Gastroesophageal sphincter (tissue), 4 donors: ENCODE measurements around the gene VANGL1. TPM values are rescaled to one million over a fixed set of nuclear protein-coding genes. Genes with fewer than 3 reads are reported as not detected.

Experiments
- ATAC-seq: fragments of 150-250 bp; one replicate; pipeline ENCODE4 v1.9.1; 2016; ENCODE audit warnings: mild to moderate bottlenecking, moderate library complexity
- H3K27ac ChIP-seq, 4 donors: fragments of 200-600 bp; sonication (generic) in 3 of 4; 1 replicate in 3 of 4; 2 replicates in 1 of 4; pipeline ENCODE4 v1.5.1; 2016 to 2019
- H3K27me3 ChIP-seq: fragments of 200-600 bp; sonication (generic); one replicate; pipeline ENCODE4 v1.5.1; 2019
- H3K36me3 ChIP-seq, 2 donors: fragments of 200-600 bp; sonication (generic); one replicate each; pipeline ENCODE4 v1.5.1; 2019; ENCODE audit warnings: control low read depth in 1 of 2
- H3K4me1 ChIP-seq, 3 donors: fragments of 200-600 bp; sonication (generic); 1 replicate in 2 of 3; 2 replicates in 1 of 3; pipeline ENCODE4 v1.5.1; 2016 to 2019; ENCODE audit warnings: control low read depth in 2 of 3
- H3K4me3 ChIP-seq, 2 donors: fragments of 200-600 bp; sonication (generic); one replicate each; pipeline ENCODE4 v1.5.1; 2019; ENCODE audit warnings: mild to moderate bottlenecking in 1 of 2, moderate library complexity in 1 of 2
- H3K9me3 ChIP-seq, 3 donors: fragments of 200-600 bp; sonication (generic); one replicate each; pipeline ENCODE4 v1.5.1; 2017 to 2019; ENCODE audit warnings: control low read depth in 2 of 3
- EP300 ChIP-seq: sonication (generic); formaldehyde crosslinking; IDR thresholded peaks from one replicate; pipeline ENCODE4 v1.6.1; 2017; ENCODE audit warnings: antibody characterized with exemption, mild to moderate bottlenecking
- POLR2A ChIP-seq, 2 donors: fragments of 450-650 bp; IDR thresholded peaks; one replicate each; pipeline ENCODE4 v1.6.1; 2017; ENCODE audit warnings: antibody characterized with exemption in 2 of 2, mild to moderate bottlenecking in 2 of 2, moderate library complexity in 1 of 2
- POLR2AphosphoS5 ChIP-seq: sonication (generic); formaldehyde crosslinking; IDR thresholded peaks from one replicate; pipeline ENCODE4 v1.6.1; 2017; ENCODE audit warnings: antibody characterized with exemption
- WGBS, 2 donors: methylation state at CpG; one replicate each; pipeline ENCODE4 v1.1.5; 2018; ENCODE audit warnings: low coverage in 1 of 2; 5-methylcytosine and 5-hydroxymethylcytosine counted together
- total RNA-seq, 4 donors: library from RNA; depleted of rRNA; stranded (reverse); fragments of >200 nt; gene quantifications; one replicate each; pipeline ENCODE4 v1.1.0, GENCODE V29; 2016
- TF ChIP-seq, protein P1 (sequence below), 4 experiments: fragments of 200-600 bp in 2 of 4; fragments of 450-650 bp in 2 of 4; sonication (generic) in 1 of 4; IDR thresholded peaks; one replicate each; pipeline ENCODE4 v1.5.1; 2017 to 2019; ENCODE audit warnings: antibody characterized with exemption in 4 of 4, mild to moderate bottlenecking in 2 of 4, moderate library complexity in 2 of 4

VANGL1 gene
- total RNA-seq, 4 donors from 2014 or later: 9.7 to 18.2 (median 12.7) TPM

- WGBS, 2 donors: 30 to 65% methylated on average over 2 to 3 of the region's 3 CpGs
- ATAC-seq: no peak
- no peaks in the 10 kb centered on the region for H3K4me1 ChIP-seq
- H3K4me3 ChIP-seq: no peak overlapping the region
- no peak overlapping the region for H3K27ac ChIP-seq
- no peaks in the 10 kb centered on the region for H3K9me3 ChIP-seq
- TF ChIP-seq, protein P1, sequence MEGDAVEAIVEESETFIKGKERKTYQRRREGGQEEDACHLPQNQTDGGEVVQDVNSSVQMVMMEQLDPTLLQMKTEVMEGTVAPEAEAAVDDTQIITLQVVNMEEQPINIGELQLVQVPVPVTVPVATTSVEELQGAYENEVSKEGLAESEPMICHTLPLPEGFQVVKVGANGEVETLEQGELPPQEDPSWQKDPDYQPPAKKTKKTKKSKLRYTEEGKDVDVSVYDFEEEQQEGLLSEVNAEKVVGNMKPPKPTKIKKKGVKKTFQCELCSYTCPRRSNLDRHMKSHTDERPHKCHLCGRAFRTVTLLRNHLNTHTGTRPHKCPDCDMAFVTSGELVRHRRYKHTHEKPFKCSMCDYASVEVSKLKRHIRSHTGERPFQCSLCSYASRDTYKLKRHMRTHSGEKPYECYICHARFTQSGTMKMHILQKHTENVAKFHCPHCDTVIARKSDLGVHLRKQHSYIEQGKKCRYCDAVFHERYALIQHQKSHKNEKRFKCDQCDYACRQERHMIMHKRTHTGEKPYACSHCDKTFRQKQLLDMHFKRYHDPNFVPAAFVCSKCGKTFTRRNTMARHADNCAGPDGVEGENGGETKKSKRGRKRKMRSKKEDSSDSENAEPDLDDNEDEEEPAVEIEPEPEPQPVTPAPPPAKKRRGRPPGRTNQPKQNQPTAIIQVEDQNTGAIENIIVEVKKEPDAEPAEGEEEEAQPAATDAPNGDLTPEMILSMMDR (IDR thresholded peaks at IDR 0.05): no peak
- TF ChIP-seq EP300 (no peak), POLR2AphosphoS5 (no peak), POLR2A (IDR thresholded peaks at IDR 0.05) (no peak)
- peaks cover 0 to 56% of the 10 kb centered on the region in 2 donors for H3K36me3 ChIP-seq
- H3K27me3 ChIP-seq: no peaks in the 10 kb centered on the region
Measured at GRCh38 chr1:115701090-115701489, 59.3 kb downstream of the VANGL1 start.

GRCh38 chr1:115702959-115703358 is 61.2 kb downstream of the VANGL1 start:
- no peak for ATAC-seq

DNA sequence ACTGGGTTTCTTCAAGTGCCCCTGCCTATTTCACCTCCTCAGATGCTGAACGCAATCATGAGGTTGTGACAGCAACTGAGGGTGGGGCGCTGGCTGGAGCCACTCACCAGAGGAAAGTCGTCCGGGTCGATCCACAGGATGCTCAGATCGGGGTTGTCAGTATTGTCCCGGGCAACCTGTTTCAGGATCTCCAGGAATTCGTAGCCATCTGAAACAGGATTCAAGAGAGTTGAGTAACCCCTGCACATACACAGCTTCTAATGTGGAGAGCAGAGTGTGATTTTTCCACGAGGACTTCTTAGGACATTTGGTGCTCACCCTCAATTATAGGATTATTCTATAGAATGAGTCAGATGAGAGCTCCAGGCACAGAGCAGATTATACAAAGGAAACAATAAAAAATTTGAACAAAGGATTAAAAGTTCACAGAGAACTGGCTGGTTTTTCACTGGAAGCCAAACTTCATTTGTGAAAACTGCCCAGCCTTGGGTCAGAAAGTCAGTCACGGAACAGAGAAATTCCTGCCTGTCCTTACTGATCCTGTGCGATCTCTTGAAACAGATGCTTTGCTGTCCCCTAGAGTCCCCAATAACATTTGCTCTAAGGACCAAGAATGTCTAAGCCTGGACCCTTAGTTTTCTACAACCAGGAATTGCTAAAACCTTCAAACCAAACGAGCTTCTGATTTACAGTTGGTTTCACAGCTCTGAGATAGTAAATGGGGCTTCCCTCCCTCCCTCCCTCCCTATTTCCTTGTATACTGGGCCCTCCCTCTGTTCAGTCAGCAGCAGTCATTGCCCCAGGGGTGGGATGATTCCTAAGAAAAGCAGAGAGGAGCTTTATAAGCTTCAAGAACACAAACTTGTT is 63.5 kb downstream of the VANGL1 start:
- no peak for ATAC-seq
- H3K27ac ChIP-seq: no peak overlapping the region
- H3K4me3 ChIP-seq: no peak overlapping the region
- peaks cover 0 to 43% of the 10 kb centered on the region in 2 donors for H3K36me3 ChIP-seq
- no peaks in the 10 kb centered on the region for H3K9me3 ChIP-seq
- no peak for TF ChIP-seq EP300
- TF ChIP-seq, protein P1 (IDR thresholded peaks at IDR 0.05): no peak
- no peak for TF ChIP-seq POLR2A (IDR thresholded peaks at IDR 0.05)
- TF ChIP-seq POLR2AphosphoS5: no peak
- H3K4me1 ChIP-seq: peaks cover 0 to 11% (median 0%) of the 10 kb centered on the region in 3 donors
- WGBS, 2 donors: 79 to 83% methylated on average over 6 to 8 of the region's 12 CpGs
- no peaks in the 10 kb centered on the region for H3K27me3 ChIP-seq

More at GRCh38 chr1:115702959-115703358, 61.2 kb downstream of the VANGL1 start:
- Histone ChIP-seq H3K27me3 (no peaks in the 10 kb centered on the region), H3K27ac (no peak overlapping the region), H3K4me1 (peaks cover 0 to 11% (median 0%) of the 10 kb centered on the region in 3 donors), H3K36me3 (peaks cover 0 to 56% of the 10 kb centered on the region in 2 donors), H3K9me3 (no peaks in the 10 kb centered on the region), H3K4me3 (no peak overlapping the region)
- 48 to 62% methylated on average over 2 to 3 of the region's 3 CpGs for WGBS, 2 donors
- TF ChIP-seq POLR2AphosphoS5: no peak
- TF ChIP-seq EP300: no peak
- TF ChIP-seq, protein P1 (IDR thresholded peaks at IDR 0.05): no peak
- no peak for TF ChIP-seq POLR2A (IDR thresholded peaks at IDR 0.05)

- Histone ChIP-seq H3K9me3 (no peaks in the 10 kb centered on the region), H3K27ac (no peak overlapping the region), H3K4me3 (no peak overlapping the region), H3K36me3 (peaks cover 0 to 36% of the 10 kb centered on the region in 2 donors), H3K4me1 (peaks cover 0 to 11% (median 0%) of the 10 kb centered on the region in 3 donors), H3K27me3 (no peaks in the 10 kb centered on the region)
- no peak for ATAC-seq
- TF ChIP-seq POLR2A (IDR thresholded peaks at IDR 0.05) (no peak), EP300 (no peak), POLR2AphosphoS5 (no peak)
- TF ChIP-seq, protein P1 (IDR thresholded peaks at IDR 0.05): no peak
- 65 to 71% methylated on average over 4 to 9 of the region's 9 CpGs for WGBS, 2 donors
Measured at GRCh38 chr1:115705963-115706362, 64.2 kb downstream of the VANGL1 start.
